HG02798 (cell line): ENCODE results near the gene CEP78.

Experiments
- ATAC-seq: cut with Tn5 transposase; IDR thresholded peaks from one replicate; pipeline ENCODE4 v1.9.1; 2021; ENCODE audit warnings: mild to moderate bottlenecking; ENCODE audit not compliant: unreplicated experiment, poor library complexity

CEP78 gene

DNA sequence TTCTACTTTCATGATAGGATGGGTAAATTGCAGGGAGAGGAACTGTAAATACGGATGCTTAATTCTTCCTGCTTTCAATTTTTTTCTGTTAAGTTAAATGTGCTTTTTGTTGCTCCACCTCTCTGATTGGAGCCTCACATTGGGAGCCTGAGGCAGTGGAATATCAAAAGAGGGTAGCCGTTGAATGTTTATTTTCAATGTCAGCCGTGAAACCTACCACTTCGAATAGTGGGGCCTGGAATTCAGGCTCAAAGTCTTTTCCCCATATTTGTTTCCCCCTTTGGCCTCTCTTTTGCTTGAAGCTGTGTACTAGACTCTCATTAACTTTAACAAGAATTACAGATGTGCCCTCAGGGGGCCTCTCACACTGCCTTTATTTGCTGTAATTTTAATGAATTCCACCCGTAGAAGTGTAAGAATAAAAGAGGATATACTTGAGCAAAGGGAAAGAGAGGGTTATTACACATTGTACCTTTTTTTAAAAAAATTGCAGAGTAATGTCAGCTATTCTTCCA is 90.0 kb downstream of the CEP78 start:
- no peak for ATAC-seq

GRCh38 chr9:78326564-78326963 is 90.7 kb downstream of the CEP78 start:
- ATAC-seq = no peak
